PC-3 (cell line): ENCODE data around the gene FHAD1. TPM values are rescaled to one million over a fixed set of nuclear protein-coding genes. Genes with fewer than 3 reads are reported as not detected.

Experiments
- ATAC-seq: fragments of 200-7000 bp; cut with Tn5 transposase; 2 replicates; pipeline ENCODE4 v1.9.1; 2020; ENCODE audit warnings: mild to moderate bottlenecking, moderate library complexity
- BruUV-seq: library from RNA; stranded (reverse); fragments of 400-500 nt; replicated peaks from 2 replicates; lab custom pipeline; 2021; lab: Mats Ljungman, UMichigan
- CTCF ChIA-PET: fragments of 300-600 bp; sonication (Branson Sonifier 250); formaldehyde crosslinking; loops from one replicate; lab custom pipeline; 2022; ENCODE audit warnings: antibody characterized with exemption; lab: Charles Lee
- POLR2A ChIA-PET: fragments of 300-600 bp; sonication (Branson Sonifier 250); formaldehyde crosslinking; loops from one replicate; lab custom pipeline; 2022; ENCODE audit warnings: antibody characterized with exemption; ENCODE audit not compliant: unreplicated experiment; lab: Charles Lee
- DNase-seq: peaks from one replicate; pipeline ENCODE4 v3.0.0-alpha.2; 2015
- H2AFZ ChIP-seq: fragments of 300-600 bp; sonication (generic); 2 replicates; pipeline ENCODE4 v1.6.0; 2016; ENCODE audit warnings: antibody characterized with exemption, low read length
- H3F3A ChIP-seq: fragments of 300-600 bp; sonication (generic); one replicate; pipeline ENCODE4 v1.6.0; 2017; ENCODE audit warnings: antibody characterized with exemption, low read length, control low read depth, mild to moderate bottlenecking; ENCODE audit not compliant: unreplicated experiment
- H3K27ac ChIP-seq: fragments of 300-600 bp; sonication (generic); 2 replicates; pipeline ENCODE4 v1.5.1; 2016; ENCODE audit warnings: mild to moderate bottlenecking, low read length
- H3K27me3 ChIP-seq: fragments of 300-600 bp; sonication (generic); 2 replicates; pipeline ENCODE4 v1.6.1; 2016; ENCODE audit warnings: low read length, mixed read lengths
- H3K36me3 ChIP-seq: fragments of 300-600 bp; sonication (generic); 2 replicates; pipeline ENCODE4 v1.6.1; 2016; ENCODE audit warnings: low read depth, mixed run types, low read length, mixed read lengths
- H3K4me1 ChIP-seq: fragments of 300-600 bp; sonication (generic); 2 replicates; pipeline ENCODE4 v1.5.1; 2016; ENCODE audit warnings: low read length; ENCODE audit not compliant: insufficient read depth
- H3K4me2 ChIP-seq: fragments of 300-600 bp; sonication (generic); 2 replicates; pipeline ENCODE4 v1.6.0; 2016; ENCODE audit warnings: low read length
- H3K4me3 ChIP-seq: fragments of 300-600 bp; sonication (generic); 2 replicates; pipeline ENCODE4 v1.5.1; 2016; ENCODE audit warnings: mild to moderate bottlenecking, low read length, mixed read lengths
- H3K79me2 ChIP-seq: fragments of 300-600 bp; sonication (generic); 2 replicates; pipeline ENCODE4 v1.6.1; 2017; ENCODE audit warnings: low read length, mixed read lengths
- H3K9ac ChIP-seq: fragments of 300-600 bp; sonication (generic); 2 replicates; pipeline ENCODE4 v1.6.0; 2016; ENCODE audit warnings: mild to moderate bottlenecking, low read length
- H3K9me2 ChIP-seq: fragments of 300-600 bp; sonication (generic); replicated peaks from 2 replicates; pipeline ENCODE4 v1.6.1; 2016; ENCODE audit warnings: mixed run types, low read length, mixed read lengths
- H3K9me3 ChIP-seq: fragments of 300-600 bp; sonication (generic); 2 replicates; pipeline ENCODE4 v1.6.1; 2016; ENCODE audit warnings: low read length, mixed read lengths
- H4K20me1 ChIP-seq: fragments of 300-600 bp; sonication (generic); 2 replicates; pipeline ENCODE4 v1.6.1; 2016; ENCODE audit warnings: low read length, mixed read lengths
- CTCF ChIP-seq: fragments of 300-600 bp; sonication (generic); conservative IDR thresholded peaks from 2 replicates; pipeline ENCODE4 v1.5.1; 2017; ENCODE audit warnings: antibody characterized with exemption, low read depth, mild to moderate bottlenecking, low read length
- EZH2 ChIP-seq: fragments of 300-600 bp; sonication (generic); IDR thresholded peaks from one replicate; pipeline ENCODE4 v1.6.1; 2017; ENCODE audit warnings: antibody characterized with exemption, mild to moderate bottlenecking, low read length; ENCODE audit not compliant: unreplicated experiment
- EZH2phosphoT487 ChIP-seq: fragments of 300-600 bp; sonication (generic); IDR thresholded peaks from 2 replicates; pipeline ENCODE4 v1.6.1; 2018; ENCODE audit warnings: mild to moderate bottlenecking, antibody characterized with exemption, low read length, borderline replicate concordance
- intact Hi-C: fragments of 100-400 bp; cut with micrococcal nuclease; formaldehyde crosslinking; loops from 2 replicates; pipeline ENCODE4 v1.9.0; 2023
- total RNA-seq: library from RNA; depleted of rRNA; stranded (reverse); fragments of >200 nt; gene quantifications from 2 replicates; pipeline ENCODE4 v1.2.3, GENCODE V29; 2014

FHAD1 gene
- total RNA-seq, 1 experiment from 2014 or later = 0.95 TPM

- no peaks in the 10 kb centered on the region for H3K9me3 ChIP-seq
- no peaks in the 10 kb centered on the region for H3K4me1 ChIP-seq
- ChIA-PET CTCF (no interaction called here), POLR2A (interaction anchor here (0.6 kb wide), 1 partner anchor 1752 kb away, joined by 6 read pairs; no protein-coding TSS in a partner anchor)
- DNase-seq (no peak), ATAC-seq (no peak)
- no peak overlapping the region for H3K4me3 ChIP-seq
- H3K27me3 ChIP-seq = no peaks in the 10 kb centered on the region
- H3K27ac ChIP-seq = no peak overlapping the region
- no peak overlapping the region for H2AFZ ChIP-seq
- no peaks in the 10 kb centered on the region for H3K79me2 ChIP-seq
- intact Hi-C loops = no loop called here
- TF ChIP-seq EZH2phosphoT487 = no peak
- TF ChIP-seq CTCF = no peak
- TF ChIP-seq EZH2 = no peak
- no peaks in the 10 kb centered on the region for H3K36me3 ChIP-seq
- no peak overlapping the region for H3K9ac ChIP-seq
- no TSS peak for BruUV-seq
- H4K20me1 ChIP-seq = no peaks in the 10 kb centered on the region
- no peaks in the 10 kb centered on the region for H3K9me2 ChIP-seq
- no peak overlapping the region for H3K4me2 ChIP-seq
- H3F3A ChIP-seq = no peaks in the 10 kb centered on the region
Measured at GRCh38 chr1:15242766-15243165, 4.3 kb upstream of the FHAD1 start.

GRCh38 chr1:15243275-15244043, 3.6 kb upstream of the FHAD1 start:
- Histone ChIP-seq H3K9me2 (no peaks in the 10 kb centered on the region), H3K4me2 (no peak overlapping the region), H3K79me2 (no peaks in the 10 kb centered on the region), H3K36me3 (no peaks in the 10 kb centered on the region), H4K20me1 (no peaks in the 10 kb centered on the region), H3F3A (no peaks in the 10 kb centered on the region), H3K9ac (no peak overlapping the region), H3K4me3 (no peak overlapping the region), H2AFZ (no peak overlapping the region), H3K27ac (no peak overlapping the region), H3K4me1 (no peaks in the 10 kb centered on the region), H3K27me3 (no peaks in the 10 kb centered on the region), H3K9me3 (no peaks in the 10 kb centered on the region)
- POLR2A ChIA-PET = interaction anchor here (0.6 kb wide), 1 partner anchor 1752 kb away, joined by 6 read pairs; no protein-coding TSS in a partner anchor
- CTCF ChIA-PET = no interaction called here
- DNase-seq (no peak), ATAC-seq (no peak)
- no peak for TF ChIP-seq CTCF
- no peak for TF ChIP-seq EZH2
- no peak for TF ChIP-seq EZH2phosphoT487
- no TSS peak for BruUV-seq
- intact Hi-C loops = no loop called here

- Histone ChIP-seq H3K4me1 (no peaks in the 10 kb centered on the region), H3F3A (no peaks in the 10 kb centered on the region), H3K36me3 (no peaks in the 10 kb centered on the region), H3K9me3 (no peaks in the 10 kb centered on the region), H3K4me2 (no peak overlapping the region), H3K9me2 (no peaks in the 10 kb centered on the region), H3K27me3 (no peaks in the 10 kb centered on the region; the same call in 1 of the 2 replicates), H4K20me1 (no peaks in the 10 kb centered on the region), H3K4me3 (no peak overlapping the region), H3K9ac (no peak overlapping the region), H3K27ac (no peak overlapping the region), H3K79me2 (no peaks in the 10 kb centered on the region), H2AFZ (no peak overlapping the region)
- no peak for ATAC-seq
- TF ChIP-seq EZH2 (no peak), CTCF (no peak), EZH2phosphoT487 (no peak)
- CTCF ChIA-PET = no interaction called here
- POLR2A ChIA-PET = no interaction called here
- DNase-seq = no peak
- BruUV-seq = no TSS peak
- intact Hi-C loops = no loop called here
Measured at GRCh38 chr1:15244813-15245212, 2.2 kb upstream of the FHAD1 start.
